T-helper 2 cell treated with Interferon-gamma antibody and Interleukin-4, amounts not matched to agents 5 μg/mL and 100 μg/mL, for 36 hours (primary cell): Measurements from ENCODE around the gene AKAIN1.

Experiments
- DNase-seq: peaks from one replicate; pipeline ENCODE4 v3.0.0; 2021; ENCODE audit warnings: low spot score
- H3K27ac Mint-ChIP-seq: one replicate; pipeline ENCODE4 v1.8.0; 2021; ENCODE audit warnings: mild to moderate bottlenecking, mixed read lengths
- H3K27me3 Mint-ChIP-seq: one replicate; pipeline ENCODE4 v1.8.0; 2021; ENCODE audit warnings: low read depth, mixed read lengths
- H3K36me3 Mint-ChIP-seq: one replicate; pipeline ENCODE4 v1.8.0; 2021; ENCODE audit warnings: low read depth, mixed read lengths
- H3K4me1 Mint-ChIP-seq: one replicate; pipeline ENCODE4 v1.8.0; 2021; ENCODE audit warnings: low read depth, mixed read lengths
- H3K4me3 Mint-ChIP-seq: one replicate; pipeline ENCODE4 v1.8.0; 2022; ENCODE audit warnings: mild to moderate bottlenecking, moderate library complexity, mixed read lengths
- H3K9me3 Mint-ChIP-seq: one replicate; pipeline ENCODE4 v1.8.0; 2021; ENCODE audit warnings: mixed read lengths

Gene AKAIN1

DNA sequence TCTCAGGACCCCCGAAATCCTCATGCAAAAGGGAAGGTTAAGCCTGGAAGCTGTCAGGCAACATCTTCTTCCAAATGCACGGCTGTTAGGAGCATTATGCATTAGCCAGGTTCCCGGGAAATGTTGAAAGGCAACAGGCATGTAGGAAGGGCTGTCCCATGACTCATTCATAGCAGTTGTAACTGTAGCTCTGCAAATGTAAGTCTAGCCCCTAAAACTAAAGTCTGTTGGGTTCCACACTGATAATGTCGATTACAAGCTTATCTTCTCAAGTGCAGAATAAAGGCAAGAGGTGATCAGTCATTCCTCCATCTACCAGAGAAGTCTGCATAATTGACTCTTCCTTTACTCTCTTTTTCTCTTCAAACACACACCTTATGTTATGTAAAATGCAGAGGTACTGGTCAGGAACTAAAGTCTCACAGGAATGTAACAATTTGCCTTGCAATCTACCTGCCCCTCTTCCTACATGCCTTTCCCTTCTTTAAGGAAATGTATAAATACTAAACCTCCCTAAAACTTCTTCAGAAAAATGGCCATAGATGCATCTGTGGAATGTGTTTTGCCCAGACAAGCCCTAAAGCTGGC, 99.8 kb downstream of the AKAIN1 start:
- no peaks in the 10 kb centered on the region for H3K9me3 Mint-ChIP-seq
- DNase-seq, result no peak
- H3K4me1 Mint-ChIP-seq, result no peaks in the 10 kb centered on the region
- H3K27ac Mint-ChIP-seq, result no peak overlapping the region
- H3K27me3 Mint-ChIP-seq, result no peaks in the 10 kb centered on the region
- H3K36me3 Mint-ChIP-seq, result no peaks in the 10 kb centered on the region
- no peak overlapping the region for H3K4me3 Mint-ChIP-seq

DNA sequence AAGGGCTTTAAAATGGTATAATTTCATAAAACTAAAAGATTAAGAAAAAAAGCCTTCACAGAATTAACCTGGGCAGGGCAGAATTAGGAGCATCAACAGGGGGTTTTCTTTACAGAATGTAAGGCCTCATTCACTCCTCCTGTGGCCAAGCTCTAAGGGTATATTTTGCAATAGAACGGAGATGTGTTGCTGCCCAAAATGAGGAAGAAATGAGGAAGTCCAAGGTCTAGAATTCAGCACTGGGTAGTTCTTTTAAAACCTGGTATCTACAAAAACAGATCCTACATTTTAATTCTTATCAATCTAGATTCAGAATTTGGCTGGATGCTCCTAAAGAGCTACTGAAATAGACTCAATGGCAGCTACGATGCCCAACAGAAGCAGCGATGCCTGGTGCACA, 101.8 kb downstream of the AKAIN1 start:
- DNase-seq, result no peak
- Mint-ChIP-seq H3K27ac (no peak overlapping the region), H3K27me3 (no peaks in the 10 kb centered on the region), H3K4me3 (no peak overlapping the region), H3K9me3 (peaks cover 6% of the 10 kb centered on the region), H3K36me3 (no peaks in the 10 kb centered on the region), H3K4me1 (no peaks in the 10 kb centered on the region)

DNA sequence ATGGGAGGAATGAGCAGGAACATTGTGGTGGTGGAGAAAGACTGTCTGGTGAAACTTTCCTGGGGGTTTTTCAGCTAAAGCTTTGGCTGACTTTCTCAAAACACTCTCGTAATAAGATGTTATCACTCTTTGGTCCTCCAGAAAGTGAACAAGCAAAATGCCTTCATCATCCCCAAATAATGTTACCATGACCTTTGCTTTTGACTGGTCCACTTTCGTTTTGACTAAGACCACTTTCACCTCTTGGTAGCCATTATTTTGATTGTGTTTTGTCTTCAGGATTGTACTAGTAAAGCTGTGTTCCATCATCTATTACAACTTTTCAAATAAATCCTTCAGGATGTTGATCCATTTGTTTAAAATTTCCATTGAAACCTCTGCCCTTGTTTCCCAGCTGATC, 103.2 kb downstream of the AKAIN1 start:
- no peak for DNase-seq
- Mint-ChIP-seq H3K27me3 (no peaks in the 10 kb centered on the region), H3K27ac (no peak overlapping the region), H3K4me3 (no peak overlapping the region), H3K9me3 (peaks cover 10% of the 10 kb centered on the region), H3K4me1 (no peaks in the 10 kb centered on the region), H3K36me3 (no peaks in the 10 kb centered on the region)
